Endodermal cell (in vitro differentiated cells): Measurements from ENCODE around the gene NHEJ1. TPM values are rescaled to one million over a fixed set of nuclear protein-coding genes. Genes with fewer than 3 reads are reported as not detected.

ENCODE experiments used
- DNase-seq: peaks from one replicate; pipeline ENCODE4 v3.0.0-alpha.2; 2017
- H3K27ac ChIP-seq: 2 replicates; pipeline ENCODE4 v1.5.1; 2013; ENCODE audit warnings: mild to moderate bottlenecking, low read depth, low read length, moderate library complexity
- H3K27me3 ChIP-seq: 2 replicates; pipeline ENCODE4 v1.6.1; 2013; ENCODE audit warnings: mild to moderate bottlenecking, low read length, moderate library complexity; ENCODE audit not compliant: insufficient read depth, control insufficient read depth, poor library complexity, severe bottlenecking
- H3K36me3 ChIP-seq: 2 replicates; pipeline ENCODE4 v1.7.0; 2013; ENCODE audit warnings: mild to moderate bottlenecking, low read length, moderate library complexity; ENCODE audit not compliant: control insufficient read depth, insufficient read depth
- H3K4me1 ChIP-seq: one replicate; pipeline ENCODE4 v1.7.0; 2013; ENCODE audit warnings: low read length; ENCODE audit not compliant: control insufficient read depth, insufficient read depth
- H3K4me3 ChIP-seq: 2 replicates; pipeline ENCODE4 v1.5.1; 2013; ENCODE audit warnings: mild to moderate bottlenecking, low read length, moderate library complexity
- H3K9ac ChIP-seq: 2 replicates; pipeline ENCODE4 v1.6.1; 2013; ENCODE audit warnings: mild to moderate bottlenecking, low read length, moderate library complexity; ENCODE audit not compliant: poor library complexity, severe bottlenecking; ENCODE audit errors: extremely low read depth
- H3K9me3 ChIP-seq: 2 replicates; pipeline ENCODE4 v1.6.1; 2013; ENCODE audit warnings: mild to moderate bottlenecking, low read length, moderate library complexity; ENCODE audit not compliant: control insufficient read depth
- H3K27ac Mint-ChIP-seq: 2 replicates; pipeline ENCODE4 v1.8.0; 2020; ENCODE audit warnings: mixed read lengths
- H3K27me3 Mint-ChIP-seq: 2 replicates; pipeline ENCODE4 v1.8.0; 2021; ENCODE audit warnings: mild to moderate bottlenecking, mixed read lengths; ENCODE audit not compliant: insufficient read depth
- H3K36me3 Mint-ChIP-seq: 2 replicates; pipeline ENCODE4 v1.8.0; 2020; ENCODE audit warnings: low read depth, mixed read lengths
- H3K4me1 Mint-ChIP-seq: 2 replicates; pipeline ENCODE4 v1.8.0; 2020; ENCODE audit warnings: mixed read lengths
- H3K4me3 Mint-ChIP-seq: 2 replicates; pipeline ENCODE4 v1.8.0; 2020; ENCODE audit warnings: mild to moderate bottlenecking, moderate library complexity, mixed read lengths
- H3K9me3 Mint-ChIP-seq: 2 replicates; pipeline ENCODE4 v1.8.0; 2020; ENCODE audit warnings: mild to moderate bottlenecking, mixed read lengths
- WGBS, 2 experiments: methylation state at CpG; one replicate each; pipeline versions ENCODE4 v1.1.5 to v1.1.7; 2013; ENCODE audit warnings: missing lambda C conversion rate in 2 of 2, mixed read lengths in 1 of 2; ENCODE audit not compliant: insufficient coverage in 1 of 2, insufficient read length in 1 of 2; 5-methylcytosine and 5-hydroxymethylcytosine counted together
- total RNA-seq, 2 donors: library from RNA; stranded (reverse); fragmentation: NEBNext Ultra II Directional in 1 of 2; extraction: Animal tissue kit (Norgen Biotek cat#: 25700) in 1 of 2; gene quantifications; 2 replicates in 1 of 2; 3 replicates in 1 of 2; pipeline ENCODE4 v1.2.1, GENCODE V29; 2021
- TF ChIP-seq, protein P1 (sequence below): fragments of 200-600 bp; sonication (generic); conservative IDR thresholded peaks from 2 replicates; pipeline ENCODE4 v1.5.0; 2021; ENCODE audit warnings: antibody characterized with exemption, mild to moderate bottlenecking

The NHEJ1 gene
- total RNA-seq, 2 donors from 2014 or later = 16.2 to 27.4 TPM

DNA sequence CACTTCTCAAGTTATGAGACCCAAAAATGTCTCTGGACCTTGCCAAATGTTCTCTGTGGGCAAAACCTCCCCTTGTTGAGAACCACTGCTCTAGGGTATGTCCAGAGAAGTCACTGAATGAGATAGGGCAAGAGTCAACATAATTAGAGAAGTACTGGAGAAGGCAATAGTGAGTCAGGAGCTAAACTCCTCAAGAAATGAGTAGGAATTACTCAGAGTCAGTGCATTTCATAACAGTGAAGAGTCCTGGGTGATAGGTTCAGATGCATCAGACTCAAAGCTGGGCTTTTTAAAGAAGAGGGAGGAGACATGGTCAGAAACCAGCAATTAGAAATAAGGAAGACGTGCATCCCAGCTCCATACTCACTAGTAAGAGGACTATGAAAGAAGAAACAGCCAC is 61.3 kb downstream of the NHEJ1 start:
- H3K27me3 ChIP-seq = no peaks in the 10 kb centered on the region
- no peak overlapping the region for H3K4me3 ChIP-seq
- peaks cover 2% of the 10 kb centered on the region for H3K27me3 Mint-ChIP-seq
- no peaks in the 10 kb centered on the region for H3K4me1 ChIP-seq
- WGBS, 2 experiments = 88 to 100% methylated on average over 1 of the region's 1 CpG
- no peak overlapping the region for H3K27ac ChIP-seq
- H3K9me3 Mint-ChIP-seq = no peaks in the 10 kb centered on the region
- no peaks in the 10 kb centered on the region for H3K36me3 ChIP-seq
- H3K36me3 Mint-ChIP-seq = peaks cover 2% of the 10 kb centered on the region
- no peak overlapping the region for H3K4me3 Mint-ChIP-seq
- H3K9me3 ChIP-seq = no peaks in the 10 kb centered on the region
- DNase-seq = no peak
- H3K9ac ChIP-seq = no peak overlapping the region
- TF ChIP-seq, protein P1, sequence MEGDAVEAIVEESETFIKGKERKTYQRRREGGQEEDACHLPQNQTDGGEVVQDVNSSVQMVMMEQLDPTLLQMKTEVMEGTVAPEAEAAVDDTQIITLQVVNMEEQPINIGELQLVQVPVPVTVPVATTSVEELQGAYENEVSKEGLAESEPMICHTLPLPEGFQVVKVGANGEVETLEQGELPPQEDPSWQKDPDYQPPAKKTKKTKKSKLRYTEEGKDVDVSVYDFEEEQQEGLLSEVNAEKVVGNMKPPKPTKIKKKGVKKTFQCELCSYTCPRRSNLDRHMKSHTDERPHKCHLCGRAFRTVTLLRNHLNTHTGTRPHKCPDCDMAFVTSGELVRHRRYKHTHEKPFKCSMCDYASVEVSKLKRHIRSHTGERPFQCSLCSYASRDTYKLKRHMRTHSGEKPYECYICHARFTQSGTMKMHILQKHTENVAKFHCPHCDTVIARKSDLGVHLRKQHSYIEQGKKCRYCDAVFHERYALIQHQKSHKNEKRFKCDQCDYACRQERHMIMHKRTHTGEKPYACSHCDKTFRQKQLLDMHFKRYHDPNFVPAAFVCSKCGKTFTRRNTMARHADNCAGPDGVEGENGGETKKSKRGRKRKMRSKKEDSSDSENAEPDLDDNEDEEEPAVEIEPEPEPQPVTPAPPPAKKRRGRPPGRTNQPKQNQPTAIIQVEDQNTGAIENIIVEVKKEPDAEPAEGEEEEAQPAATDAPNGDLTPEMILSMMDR = no peak
- no peak overlapping the region for H3K27ac Mint-ChIP-seq
- peaks cover 3% of the 10 kb centered on the region for H3K4me1 Mint-ChIP-seq

DNA sequence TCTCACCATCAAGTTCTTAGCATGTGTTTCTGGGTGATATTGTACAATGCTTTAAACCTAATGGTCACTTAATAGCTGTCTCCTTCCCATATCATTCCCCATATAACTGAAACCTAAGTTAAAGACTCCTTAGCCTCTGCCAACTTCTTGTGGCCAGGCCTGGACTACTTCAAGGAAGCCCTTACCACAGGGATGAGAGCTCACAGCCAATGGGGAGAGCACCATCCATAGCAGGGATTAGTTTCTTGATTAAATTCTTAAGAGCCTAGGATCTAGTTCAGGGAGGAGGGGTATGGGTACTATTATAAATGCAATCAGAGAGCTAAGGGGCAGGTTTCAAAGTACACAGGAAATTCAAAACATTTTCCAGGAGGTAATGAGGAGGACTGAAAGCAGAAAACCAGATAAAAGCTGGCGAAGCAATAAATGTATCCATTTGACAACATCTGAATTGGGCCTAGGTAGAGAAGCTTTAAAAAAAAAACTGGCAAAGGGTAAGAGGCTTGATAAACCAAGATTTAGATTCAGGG is 65.1 kb downstream of the NHEJ1 start:
- Histone ChIP-seq H3K4me3 (no peak overlapping the region), H3K27me3 (no peaks in the 10 kb centered on the region), H3K9me3 (no peaks in the 10 kb centered on the region), H3K9ac (no peak overlapping the region), H3K36me3 (no peaks in the 10 kb centered on the region), H3K27ac (no peak overlapping the region), H3K4me1 (no peaks in the 10 kb centered on the region)
- no peaks in the 10 kb centered on the region for H3K9me3 Mint-ChIP-seq
- H3K27ac Mint-ChIP-seq = no peak overlapping the region
- DNase-seq = no peak
- no peaks in the 10 kb centered on the region for H3K27me3 Mint-ChIP-seq
- TF ChIP-seq, protein P1 = no peak
- no peak overlapping the region for H3K4me3 Mint-ChIP-seq
- 85 to 91% methylated on average over 1 of the region's 1 CpG for WGBS, 2 experiments
- peaks cover 9% of the 10 kb centered on the region for H3K4me1 Mint-ChIP-seq
- peaks cover 3% of the 10 kb centered on the region for H3K36me3 Mint-ChIP-seq

GRCh38 chr2:219094171-219094570 is 66.4 kb downstream of the NHEJ1 start:
- Mint-ChIP-seq H3K27me3 (no peaks in the 10 kb centered on the region), H3K4me3 (no peak overlapping the region), H3K4me1 (peaks cover 9% of the 10 kb centered on the region), H3K9me3 (no peaks in the 10 kb centered on the region), H3K27ac (no peak overlapping the region), H3K36me3 (peaks cover 9% of the 10 kb centered on the region)
- Histone ChIP-seq H3K9me3 (no peaks in the 10 kb centered on the region), H3K4me3 (no peak overlapping the region), H3K27me3 (no peaks in the 10 kb centered on the region), H3K9ac (no peak overlapping the region), H3K27ac (no peak overlapping the region), H3K4me1 (no peaks in the 10 kb centered on the region), H3K36me3 (no peaks in the 10 kb centered on the region)
- TF ChIP-seq, protein P1 = no peak
- DNase-seq = no peak
- 91 to 96% methylated on average over 3 of the region's 3 CpGs for WGBS, 2 experiments
